Measurements from ENCODE around the gene OR5B21.

DNA sequence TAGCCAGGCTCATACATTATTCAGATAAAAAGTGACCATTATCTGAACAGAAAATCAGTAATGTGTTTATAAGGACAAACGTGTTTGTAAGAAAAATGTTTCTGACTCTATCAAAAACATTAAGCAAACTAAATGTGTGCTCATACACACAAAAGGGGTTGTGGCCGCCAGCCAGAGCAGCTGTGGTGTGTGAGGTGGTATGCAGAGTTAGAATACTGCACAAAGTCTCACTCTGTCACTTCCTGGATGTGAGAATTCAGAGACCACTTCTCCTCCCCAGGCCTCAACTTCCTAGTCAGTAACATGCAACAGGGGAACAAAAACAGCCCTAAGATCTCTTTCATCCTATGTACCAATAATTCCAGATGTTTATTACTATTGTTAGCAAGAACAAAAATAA, 9.4 kb downstream of the OR5B21 start:
- TF ChIP-seq TARDBP (IDR thresholded peaks at IDR 0.05) (no peak), BHLHE40 (IDR thresholded peaks at IDR 0.05; ENCODE audit: borderline replicate concordance) (no peak), SUZ12 (IDR thresholded peaks at IDR 0.05) (no peak), FOXM1 (IDR thresholded peaks at IDR 0.05; ENCODE audit: borderline replicate concordance) (no peak), FOXK2 (IDR thresholded peaks at IDR 0.05) (no peak), SP1 (IDR thresholded peaks at IDR 0.05) (no peak), NFRKB (IDR thresholded peaks at IDR 0.05) (no peak), HDGF (IDR thresholded peaks at IDR 0.05; ENCODE audit: borderline replicate concordance) (no peak), L3MBTL2 (conservative IDR thresholded peaks at IDR 0.05) (no peak), ARNT (IDR thresholded peaks at IDR 0.05) (no peak), FOXA1 (IDR thresholded peaks at IDR 0.05) (no peak), ZNF384 (IDR thresholded peaks at IDR 0.05) (no peak), ELF4 (IDR thresholded peaks at IDR 0.05) (no peak), PKNOX1 (IDR thresholded peaks at IDR 0.05) (no peak)

Data from HEK293T (cell line).